H1 (cell line): ENCODE measurements around the gene MOB2. TPM values are rescaled to one million over a fixed set of nuclear protein-coding genes. Genes with fewer than 3 reads are reported as not detected.

Experiments
- CTCF ChIA-PET: fragments of 300-600 bp; sonication (Branson Sonifier 250); formaldehyde crosslinking; loops from one replicate; lab custom pipeline; 2021; ENCODE audit not compliant: partially characterized antibody; lab: Charles Lee
- POLR2A ChIA-PET: fragments of 300-600 bp; sonication (Branson Sonifier 250); formaldehyde crosslinking; loops from one replicate; lab custom pipeline; 2021; ENCODE audit warnings: inconsistent platforms; ENCODE audit not compliant: partially characterized antibody; lab: Charles Lee
- DNase-seq, 2 experiments: peaks; one replicate each; pipeline versions ENCODE4 v3.0.0 to v3.0.0-alpha.2; 2010 to 2022; ENCODE audit warnings: low spot score in 2 of 2, low read depth in 1 of 2, mixed read lengths in 1 of 2
- FAIRE-seq: peaks from 2 replicates; lab custom pipeline; 2011; peaks lifted over from hg19 to GRCh38; lab: Jason Lieb, UNC
- H2AFZ ChIP-seq: 2 replicates; pipeline ENCODE4 v1.8.1; 2012; ENCODE audit warnings: low read length, inconsistent platforms
- H2AK5ac ChIP-seq: 2 replicates; pipeline ENCODE4 v1.6.1; 2013; ENCODE audit warnings: low read depth, low read length
- H2BK120ac ChIP-seq: replicated peaks from 2 replicates; pipeline ENCODE3; 2013; ENCODE audit warnings: low read depth, low read length, inconsistent platforms
- H2BK12ac ChIP-seq: 2 replicates; pipeline ENCODE4 v1.6.1; 2013; ENCODE audit warnings: low read depth, low read length
- H2BK15ac ChIP-seq: 2 replicates; pipeline ENCODE4 v1.6.1; 2013; ENCODE audit warnings: low read length
- H2BK20ac ChIP-seq: 2 replicates; pipeline ENCODE4 v1.6.1; 2013; ENCODE audit warnings: low read length
- H2BK5ac ChIP-seq: 2 replicates; pipeline ENCODE4 v1.6.1; 2013; ENCODE audit warnings: low read depth, low read length
- H3K14ac ChIP-seq: 2 replicates; pipeline ENCODE4 v1.6.1; 2013; ENCODE audit warnings: inconsistent platforms; ENCODE audit not compliant: insufficient read length
- H3K18ac ChIP-seq: 2 replicates; pipeline ENCODE4 v1.6.1; 2013; ENCODE audit warnings: low read length; ENCODE audit errors: extremely low read depth
- H3K23ac ChIP-seq: 2 replicates; pipeline ENCODE4 v1.6.1; 2013; ENCODE audit warnings: inconsistent platforms; ENCODE audit not compliant: insufficient read length
- H3K23me2 ChIP-seq: 2 replicates; pipeline ENCODE4 v1.6.1; 2013; ENCODE audit warnings: low read depth, low read length
- H3K27ac ChIP-seq: 2 replicates; pipeline ENCODE4 v1.6.1; 2011; ENCODE audit warnings: low read depth, low read length, inconsistent platforms
- H3K27me3 ChIP-seq, 4 experiments: replicated peaks in 1 of 4; 1 replicate in 1 of 4; 2 replicates in 3 of 4; pipeline versions ENCODE4 v1.6.1 to v1.8.1; 2011 to 2013; ENCODE audit warnings: low read length in 3 of 4, mild to moderate bottlenecking in 3 of 4, inconsistent platforms in 2 of 4, mixed read lengths in 2 of 4, moderate library complexity in 1 of 4; ENCODE audit not compliant: control insufficient read depth in 3 of 4, insufficient read depth in 3 of 4; ENCODE audit errors: extremely low read depth in 1 of 4
- H3K36me3 ChIP-seq, 4 experiments: 2 replicates each; pipeline versions ENCODE4 v1.6.1 to v1.8.1; 2011 to 2013; ENCODE audit warnings: mild to moderate bottlenecking in 4 of 4, low read length in 3 of 4, moderate library complexity in 2 of 4, control low read depth in 1 of 4, inconsistent platforms in 1 of 4; ENCODE audit not compliant: insufficient read depth in 4 of 4, control insufficient read depth in 2 of 4
- H3K4ac ChIP-seq: replicated peaks from 2 replicates; pipeline ENCODE3; 2013; ENCODE audit warnings: low read length, low read depth, mixed read lengths, inconsistent platforms; ENCODE audit not compliant: insufficient read length
- H3K4me1 ChIP-seq, 4 experiments: replicated peaks in 1 of 4; 1 replicate in 1 of 4; 2 replicates in 3 of 4; pipeline versions ENCODE4 v1.6.1 to v1.8.1; 2011 to 2013; ENCODE audit warnings: low read length in 3 of 4, inconsistent platforms in 2 of 4, mixed read lengths in 1 of 4; ENCODE audit not compliant: insufficient read depth in 4 of 4, control insufficient read depth in 3 of 4
- H3K4me2 ChIP-seq, 2 experiments: 2 replicates each; pipeline versions ENCODE4 v1.6.1 to v1.8.1; 2011 to 2013; ENCODE audit warnings: low read depth in 2 of 2, low read length in 2 of 2, control low read depth in 1 of 2, inconsistent platforms in 1 of 2, mild to moderate bottlenecking in 1 of 2; ENCODE audit not compliant: insufficient read depth in 1 of 2
- H3K4me3 ChIP-seq, 4 experiments: fragments of 200-600, 300-600 bp in 1 of 4; sonication (generic), shearing (Covaris generic), sonication (Bioruptor Twin) in 1 of 4; 2 replicates each; pipeline versions ENCODE4 v1.5.1 to v1.8.1; 2011 to 2016; ENCODE audit warnings: low read length in 4 of 4, low read depth in 3 of 4, control low read depth in 2 of 4, inconsistent platforms in 2 of 4, mild to moderate bottlenecking in 2 of 4, mixed read lengths in 1 of 4, moderate library complexity in 1 of 4; ENCODE audit not compliant: insufficient read depth in 2 of 4; ENCODE audit errors: extremely low read depth in 1 of 4
- H3K56ac ChIP-seq: replicated peaks from 2 replicates; pipeline ENCODE3; 2013; ENCODE audit warnings: low read depth, mild to moderate bottlenecking, mixed read lengths, low read length, inconsistent platforms; ENCODE audit not compliant: insufficient read length
- H3K79me1 ChIP-seq: 2 replicates; pipeline ENCODE4 v1.6.1; 2013; ENCODE audit warnings: low read depth, low read length, control low read depth
- H3K79me2 ChIP-seq, 2 experiments: 2 replicates each; pipeline versions ENCODE4 v1.6.1 to v1.8.1; 2012 to 2013; ENCODE audit warnings: low read length in 2 of 2, mild to moderate bottlenecking in 2 of 2, inconsistent platforms in 1 of 2; ENCODE audit not compliant: insufficient read depth in 2 of 2, control insufficient read depth in 1 of 2
- H3K9ac ChIP-seq, 4 experiments: replicated peaks in 1 of 4; 1 replicate in 1 of 4; 2 replicates in 3 of 4; pipeline versions ENCODE4 v1.6.1 to v1.8.1; 2011 to 2013; ENCODE audit warnings: low read depth in 3 of 4, low read length in 3 of 4, control low read depth in 2 of 4, mild to moderate bottlenecking in 2 of 4, moderate library complexity in 2 of 4, inconsistent platforms in 1 of 4; ENCODE audit errors: extremely low read depth in 1 of 4
- H3K9me3 ChIP-seq, 2 experiments: 2 replicates each; pipeline versions ENCODE4 v1.6.1 to v1.8.1; 2012 to 2013; ENCODE audit warnings: mild to moderate bottlenecking in 2 of 2, moderate library complexity in 2 of 2, control low read depth in 1 of 2, inconsistent platforms in 1 of 2, low read depth in 1 of 2, low read length in 1 of 2, mixed read lengths in 1 of 2; ENCODE audit not compliant: insufficient read depth in 2 of 2
- H4K20me1 ChIP-seq, 2 experiments: replicated peaks in 1 of 2; 2 replicates each; pipeline versions ENCODE3 to v1.8.1; 2011 to 2013; ENCODE audit warnings: inconsistent platforms in 2 of 2, low read length in 2 of 2, mild to moderate bottlenecking in 1 of 2; ENCODE audit not compliant: insufficient read depth in 2 of 2, control insufficient read depth in 1 of 2
- H4K5ac ChIP-seq: 2 replicates; pipeline ENCODE4 v1.6.1; 2013; ENCODE audit warnings: low read length, low read depth, mixed read lengths, inconsistent platforms; ENCODE audit not compliant: insufficient read length
- H4K8ac ChIP-seq: 2 replicates; pipeline ENCODE4 v1.8.0; 2013; ENCODE audit warnings: mild to moderate bottlenecking, moderate library complexity, low read length, inconsistent platforms; ENCODE audit not compliant: insufficient read depth; ENCODE audit errors: extremely low read depth
- H4K91ac ChIP-seq: replicated peaks from 2 replicates; pipeline ENCODE3; 2013; ENCODE audit warnings: low read length, mixed read lengths, inconsistent platforms; ENCODE audit not compliant: insufficient read length
- CTBP2 ChIP-seq: IDR thresholded peaks from 2 replicates; pipeline ENCODE4 v1.7.0; 2011; ENCODE audit warnings: borderline replicate concordance, mild to moderate bottlenecking, moderate library complexity, mixed read lengths, low read length; ENCODE audit not compliant: insufficient read depth, insufficient read length
- JUN ChIP-seq: IDR thresholded peaks from 2 replicates; pipeline ENCODE4 v1.6.1; 2011; ENCODE audit warnings: low read depth, mild to moderate bottlenecking, improper control_type of control experiment, low read length
- NANOG ChIP-seq: IDR thresholded peaks from 2 replicates; pipeline ENCODE4 v1.6.1; 2011; ENCODE audit warnings: low read length, low read depth, mild to moderate bottlenecking, inconsistent platforms; ENCODE audit not compliant: insufficient read depth, poor library complexity, severe bottlenecking
- WGBS, 2 experiments: shearing (Covaris generic) in 1 of 2; methylation state at CpG; one replicate each; pipeline versions ENCODE4 v1.1.6 to v1.1.7; 2013 to 2015; ENCODE audit warnings: low lambda C conversion rate in 2 of 2, mixed read lengths in 2 of 2, inconsistent platforms in 1 of 2, low coverage in 1 of 2, missing lambda C conversion rate in 1 of 2; ENCODE audit not compliant: insufficient replicate concordance in 2 of 2, insufficient coverage in 1 of 2, insufficient read length in 1 of 2; ENCODE audit errors: extremely low coverage in 1 of 2, missing lambda C conversion rate in 1 of 2; 5-methylcytosine and 5-hydroxymethylcytosine counted together
- polyA plus RNA-seq, 7 experiments: library from polyadenylated mRNA; depleted of rRNA in 3 of 7; stranded (reverse) in 5 of 7; unstranded in 2 of 7; fragments of >200 nt in 5 of 7; fragments of 200-250 nt in 2 of 7; gene quantifications; 1 replicate in 5 of 7; 2 replicates in 1 of 7; 4 replicates in 1 of 7; pipeline versions ENCODE4 v1.2.1 to v1.2.3, GENCODE V29; 2011 to 2013; ENCODE audit warnings: missing spikeins in 2 of 7, mixed read lengths in 2 of 7
- total RNA-seq: library from RNA; stranded (reverse); fragmentation: NEBNext Ultra II Directional; extraction: Animal tissue kit (Norgen Biotek cat#: 25700); gene quantifications from 2 replicates; pipeline ENCODE4 v1.2.1, GENCODE V29; 2021

The MOB2 gene
- total and polyA plus RNA-seq, 2 of the 8 experiments (the other 6 are each of a cell fraction or from before 2014, with no cell fraction given) = 18.6 to 28.2 TPM

- Histone ChIP-seq H2BK12ac (no peak overlapping the region), H3K27ac (no peak overlapping the region), H3K4me2 (no peak overlapping the region), H3K9me3 (no peaks in the 10 kb centered on the region), H3K4me3 (no peak overlapping the region), H4K91ac (no peak overlapping the region), H2BK15ac (no peak overlapping the region), H2BK120ac (no peak overlapping the region), H3K14ac (no peak overlapping the region), H4K5ac (no peak overlapping the region), H3K4ac (no peak overlapping the region), H3K23ac (no peak overlapping the region), H3K23me2 (no peaks in the 10 kb centered on the region), H3K79me2 (no peaks in the 10 kb centered on the region), H4K8ac (peak overlapping the region; percentile 89), H3K4me1 (peaks cover 0 to 3% (median 0%) of the 10 kb centered on the region in 4 experiments; a peak in 2 of 7 replicates), H4K20me1 (peaks cover 0 to 8% of the 10 kb centered on the region in 2 experiments), H3K9ac (no peak overlapping the region), H2AFZ (no peak overlapping the region), H3K56ac (no peak overlapping the region), H3K79me1 (no peaks in the 10 kb centered on the region), H3K36me3 (peaks cover 0 to 36% (median 2%) of the 10 kb centered on the region in 4 experiments; a peak in 4 of 8 replicates), H2BK5ac (0 out of 2 replicates have a peak overlapping the region, but pooled peaks have one; percentile 21), H2AK5ac (no peak overlapping the region), H2BK20ac (no peak overlapping the region), H3K18ac (no peak overlapping the region), H3K27me3 (no peaks in the 10 kb centered on the region)
- no peak for DNase-seq
- ChIA-PET CTCF (interaction anchor here (0.8 to 1.4 kb wide), 2 partner anchors 10 kb away, joined by 3 read pairs; no protein-coding TSS in a partner anchor), POLR2A (interaction anchor here (0.8 kb wide), 1 partner anchor 15 kb away, joined by 3 read pairs; no protein-coding TSS in a partner anchor)
- FAIRE-seq = no peak
- WGBS, 2 experiments = 86% methylated on average over 7 of the region's 9 CpGs; no CpG with 5 or more reads in 1 of the 2 experiments
- TF ChIP-seq CTBP2 (no peak), NANOG (no peak), JUN (no peak)
These were observed 40.0 kb downstream of the MOB2 start for GRCh38 chr11:1446623-1447022.
